CD4-positive, CD25-positive, alpha-beta regulatory T cell (primary cell): Measurements from ENCODE around the gene RASSF1. TPM values are rescaled to one million over a fixed set of nuclear protein-coding genes. Genes with fewer than 3 reads are reported as not detected.

ENCODE experiments used
- ATAC-seq, 2 donors: fragments of 150-1000 bp; cut with Tn5 transposase; one replicate each; pipeline ENCODE4 v1.10.0; 2021; ENCODE audit warnings: low read depth in 2 of 2, moderate number of reproducible peaks in 2 of 2, moderate library complexity in 1 of 2
- DNase-seq, 3 donors: peaks; one replicate each; pipeline versions ENCODE4 v3.0.0 to v3.0.0-alpha.2; 2012 to 2022; ENCODE audit warnings: mixed read lengths in 1 of 3
- H3K27ac ChIP-seq: one replicate; pipeline ENCODE4 v1.7.0; 2013; ENCODE audit warnings: mild to moderate bottlenecking, low read length; ENCODE audit not compliant: insufficient read depth, poor library complexity, severe bottlenecking
- H3K27me3 ChIP-seq: one replicate; pipeline ENCODE4 v1.7.0; 2013; ENCODE audit warnings: low read length; ENCODE audit not compliant: control insufficient read depth, insufficient read depth
- H3K36me3 ChIP-seq: one replicate; pipeline ENCODE4 v1.7.0; 2013; ENCODE audit warnings: mild to moderate bottlenecking, low read length, moderate library complexity; ENCODE audit not compliant: control insufficient read depth, insufficient read depth
- H3K4me1 ChIP-seq: 2 replicates; pipeline ENCODE4 v1.7.0; 2013; ENCODE audit warnings: mild to moderate bottlenecking, low read length; ENCODE audit not compliant: insufficient read depth, control insufficient read depth, poor library complexity, severe bottlenecking
- H3K4me3 ChIP-seq: one replicate; pipeline ENCODE4 v1.7.0; 2013; ENCODE audit warnings: low read depth, mild to moderate bottlenecking, low read length, moderate library complexity
- H3K9me3 ChIP-seq, 2 experiments: 1 replicate in 1 of 2; 2 replicates in 1 of 2; pipeline ENCODE4 v1.7.0; 2013; ENCODE audit warnings: low read length in 2 of 2, mild to moderate bottlenecking in 1 of 2, moderate library complexity in 1 of 2; ENCODE audit not compliant: control insufficient read depth in 2 of 2
- H3K27ac Mint-ChIP-seq, 3 donors: one replicate each; pipeline ENCODE4 v1.8.0; 2020 to 2022; ENCODE audit warnings: mild to moderate bottlenecking in 3 of 3, mixed read lengths in 3 of 3, moderate library complexity in 2 of 3
- H3K27me3 Mint-ChIP-seq: one replicate; pipeline ENCODE4 v1.8.0; 2022; ENCODE audit warnings: mild to moderate bottlenecking, mixed read lengths
- H3K36me3 Mint-ChIP-seq: one replicate; pipeline ENCODE4 v1.8.0; 2020; ENCODE audit warnings: mixed read lengths
- H3K4me1 Mint-ChIP-seq, 4 donors: one replicate each; pipeline ENCODE4 v1.8.0; 2020 to 2022; ENCODE audit warnings: mixed read lengths in 4 of 4, mild to moderate bottlenecking in 1 of 4
- H3K4me3 Mint-ChIP-seq, 4 donors: one replicate each; pipeline ENCODE4 v1.8.0; 2020 to 2022; ENCODE audit warnings: mild to moderate bottlenecking in 4 of 4, mixed read lengths in 4 of 4, moderate library complexity in 3 of 4
- H3K9me3 Mint-ChIP-seq, 7 donors: one replicate each; pipeline ENCODE4 v1.8.0; 2020 to 2022; ENCODE audit warnings: mixed read lengths in 7 of 7, mild to moderate bottlenecking in 3 of 7, moderate library complexity in 2 of 7
- polyA plus RNA-seq, 4 donors: library from polyadenylated mRNA; unstranded; fragments of 300-500 nt; fragmentation: Illumina TruSeq; gene quantifications; one replicate each; pipeline ENCODE4 v1.2.3, GENCODE V29; 2021
- total RNA-seq: library from RNA; stranded (reverse); gene quantifications from one replicate; pipeline ENCODE4 v1.2.3, GENCODE V29; 2022

The RASSF1 gene, protein sequence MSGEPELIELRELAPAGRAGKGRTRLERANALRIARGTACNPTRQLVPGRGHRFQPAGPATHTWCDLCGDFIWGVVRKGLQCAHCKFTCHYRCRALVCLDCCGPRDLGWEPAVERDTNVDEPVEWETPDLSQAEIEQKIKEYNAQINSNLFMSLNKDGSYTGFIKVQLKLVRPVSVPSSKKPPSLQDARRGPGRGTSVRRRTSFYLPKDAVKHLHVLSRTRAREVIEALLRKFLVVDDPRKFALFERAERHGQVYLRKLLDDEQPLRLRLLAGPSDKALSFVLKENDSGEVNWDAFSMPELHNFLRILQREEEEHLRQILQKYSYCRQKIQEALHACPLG
- total RNA-seq (76.0 TPM), polyA plus RNA-seq (10 to 100 TPM; 48.4 to 67.4 (median 54.7) TPM)

DNA sequence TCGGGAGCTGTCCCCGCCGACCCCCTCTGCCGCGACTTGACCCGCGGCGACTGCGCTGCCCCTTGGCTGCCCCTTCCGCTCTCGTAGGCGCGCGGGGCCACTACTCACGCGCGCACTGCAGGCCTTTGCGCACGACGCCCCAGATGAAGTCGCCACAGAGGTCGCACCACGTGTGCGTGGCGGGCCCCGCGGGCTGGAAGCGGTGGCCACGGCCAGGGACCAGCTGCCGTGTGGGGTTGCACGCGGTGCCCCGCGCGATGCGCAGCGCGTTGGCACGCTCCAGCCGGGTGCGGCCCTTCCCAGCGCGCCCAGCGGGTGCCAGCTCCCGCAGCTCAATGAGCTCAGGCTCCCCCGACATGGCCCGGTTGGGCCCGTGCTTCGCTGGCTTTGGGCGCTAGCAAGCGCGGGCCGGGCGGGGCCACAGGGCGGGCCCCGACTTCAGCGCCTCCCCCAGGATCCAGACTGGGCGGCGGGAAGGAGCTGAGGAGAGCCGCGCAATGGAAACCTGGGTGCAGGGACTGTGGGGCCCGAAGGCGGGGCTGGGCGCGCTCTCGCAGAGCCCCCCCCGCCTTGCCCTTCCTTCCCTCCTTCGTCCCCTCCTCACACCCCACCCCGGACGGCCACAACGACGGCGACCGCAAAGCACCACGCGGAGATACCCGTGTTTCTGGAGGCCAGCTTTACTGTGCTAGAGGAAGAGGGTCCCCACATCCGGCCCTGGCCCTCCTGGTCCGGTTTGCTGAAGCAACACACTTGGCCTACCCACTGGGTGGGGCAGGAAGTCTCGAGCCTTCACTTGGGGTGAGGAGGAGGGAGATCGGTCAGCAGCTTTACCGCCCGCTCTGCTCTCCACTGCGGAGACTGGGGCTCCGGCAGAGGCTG is at the start of gene RASSF1:
Gene RASSF1 (minus strand): TSS at position 389 of the 882 bp plus-strand sequence. CDS start 31 bp downstream, at position 358.
- H3K27me3 Mint-ChIP-seq, result no peaks in the 10 kb centered on the region
- peak within 1 kb of the TSS; percentile 90 to 97 (median 94) for H3K4me3 Mint-ChIP-seq
- DNase-seq (peak; percentile 50 to 91 (median 62)), ATAC-seq (peak in 1 of 2 donors; percentile 9)
- no peaks in the 10 kb centered on the region for H3K36me3 Mint-ChIP-seq
- H3K4me1 Mint-ChIP-seq, result peaks cover 20 to 70% (median 37%) of the 10 kb centered on the region in 4 donors
- peak within 1 kb of the TSS; percentile 83 for H3K4me3 ChIP-seq
- peaks cover 69% of the 10 kb centered on the region for H3K4me1 ChIP-seq
- peak within 1 kb of the TSS; percentile 81 for H3K27ac ChIP-seq
- peak within 1 kb of the TSS; percentile 93 to 98 (median 93) for H3K27ac Mint-ChIP-seq
- peaks cover 0 to 3% (median 0%) of the 10 kb centered on the region in 7 donors for H3K9me3 Mint-ChIP-seq
- H3K27me3 ChIP-seq, result no peaks in the 10 kb centered on the region
- H3K9me3 ChIP-seq, result no peaks in the 10 kb centered on the region
- no peaks in the 10 kb centered on the region for H3K36me3 ChIP-seq

GRCh38 chr3:50389414-50389767 is 48.8 kb upstream of the RASSF1 start:
- H3K4me3 Mint-ChIP-seq, result no peak overlapping the region
- H3K27me3 Mint-ChIP-seq, result no peaks in the 10 kb centered on the region
- no peak overlapping the region for H3K27ac Mint-ChIP-seq
- H3K36me3 Mint-ChIP-seq, result no peaks in the 10 kb centered on the region
- H3K4me1 Mint-ChIP-seq, result peaks cover 0 to 2% (median 0%) of the 10 kb centered on the region in 4 donors
- Histone ChIP-seq H3K9me3 (no peaks in the 10 kb centered on the region), H3K27ac (no peak overlapping the region), H3K36me3 (no peaks in the 10 kb centered on the region), H3K4me3 (no peak overlapping the region), H3K4me1 (no peaks in the 10 kb centered on the region), H3K27me3 (no peaks in the 10 kb centered on the region)
- ATAC-seq, result no peak
- no peak for DNase-seq
- no peaks in the 10 kb centered on the region for H3K9me3 Mint-ChIP-seq

- no peak for DNase-seq
- no peak overlapping the region for H3K27ac ChIP-seq
- no peaks in the 10 kb centered on the region for H3K36me3 ChIP-seq
- no peaks in the 10 kb centered on the region for H3K27me3 Mint-ChIP-seq
- H3K4me1 Mint-ChIP-seq, result peaks cover 0 to 2% (median 0%) of the 10 kb centered on the region in 4 donors
- H3K27me3 ChIP-seq, result no peaks in the 10 kb centered on the region
- no peaks in the 10 kb centered on the region for H3K9me3 Mint-ChIP-seq
- H3K9me3 ChIP-seq, result no peaks in the 10 kb centered on the region
- H3K4me3 Mint-ChIP-seq, result no peak overlapping the region
- H3K27ac Mint-ChIP-seq, result no peak overlapping the region
- ATAC-seq, result no peak
- no peaks in the 10 kb centered on the region for H3K36me3 Mint-ChIP-seq
- H3K4me1 ChIP-seq, result no peaks in the 10 kb centered on the region
- no peak overlapping the region for H3K4me3 ChIP-seq
These were observed 48.2 kb upstream of the RASSF1 start for GRCh38 chr3:50388720-50389413.

DNA sequence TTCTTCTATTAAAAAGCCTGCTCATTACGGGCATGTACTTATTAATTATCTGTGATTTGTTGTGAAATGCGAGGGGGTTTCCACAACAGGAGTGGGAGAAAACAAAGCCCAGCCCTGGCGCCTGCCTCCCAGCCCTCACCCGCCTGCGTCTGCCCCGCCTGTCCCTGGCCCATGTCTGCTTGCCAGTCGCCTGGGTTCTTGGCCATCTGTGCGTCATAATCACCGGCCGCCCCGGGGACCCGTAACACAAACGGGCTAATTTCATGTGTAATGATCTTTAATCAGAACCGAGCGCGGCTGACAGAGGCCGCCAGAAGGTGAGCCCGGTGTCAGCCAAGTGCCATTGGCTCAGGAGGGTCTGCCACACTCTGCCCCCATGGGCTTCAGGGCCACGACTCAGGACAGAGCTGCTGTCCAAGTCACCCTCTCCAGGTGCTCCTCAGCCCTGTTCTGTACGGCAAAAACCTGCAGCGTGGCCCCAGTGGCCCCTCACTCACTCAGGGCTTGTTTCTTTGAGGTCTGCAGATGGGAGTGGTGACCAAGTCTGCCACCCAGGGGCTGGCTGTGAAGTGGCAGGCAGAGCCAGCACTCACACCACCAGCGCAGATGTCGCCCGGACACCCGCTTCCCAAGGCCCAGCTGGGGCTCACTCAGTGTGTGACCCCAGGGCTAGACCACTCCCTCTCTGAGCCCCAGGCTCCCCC is 47.5 kb upstream of the RASSF1 start:
- H3K4me3 ChIP-seq, result no peak overlapping the region
- H3K4me1 Mint-ChIP-seq, result peaks cover 0 to 2% (median 0%) of the 10 kb centered on the region in 4 donors
- no peak overlapping the region for H3K4me3 Mint-ChIP-seq
- H3K27ac ChIP-seq, result no peak overlapping the region
- no peak overlapping the region for H3K27ac Mint-ChIP-seq
- H3K36me3 Mint-ChIP-seq, result no peaks in the 10 kb centered on the region
- H3K36me3 ChIP-seq, result no peaks in the 10 kb centered on the region
- no peaks in the 10 kb centered on the region for H3K27me3 ChIP-seq
- H3K27me3 Mint-ChIP-seq, result no peaks in the 10 kb centered on the region
- no peaks in the 10 kb centered on the region for H3K4me1 ChIP-seq
- H3K9me3 ChIP-seq, result no peaks in the 10 kb centered on the region
- DNase-seq (no peak), ATAC-seq (no peak)
- no peaks in the 10 kb centered on the region for H3K9me3 Mint-ChIP-seq

GRCh38 chr3:50385754-50386153 is 45.1 kb upstream of the RASSF1 start:
- H3K4me3 Mint-ChIP-seq, result peak overlapping the region in 1 of 4 donors; percentile 27
- no peaks in the 10 kb centered on the region for H3K27me3 ChIP-seq
- H3K9me3 Mint-ChIP-seq, result no peaks in the 10 kb centered on the region
- H3K27me3 Mint-ChIP-seq, result peaks cover 5% of the 10 kb centered on the region
- no peak overlapping the region for H3K27ac ChIP-seq
- H3K4me3 ChIP-seq, result no peak overlapping the region
- no peaks in the 10 kb centered on the region for H3K9me3 ChIP-seq
- no peaks in the 10 kb centered on the region for H3K36me3 Mint-ChIP-seq
- ATAC-seq (no peak), DNase-seq (no peak)
- no peak overlapping the region for H3K27ac Mint-ChIP-seq
- no peaks in the 10 kb centered on the region for H3K4me1 ChIP-seq
- H3K36me3 ChIP-seq, result no peaks in the 10 kb centered on the region
- no peaks in the 10 kb centered on the region for H3K4me1 Mint-ChIP-seq

GRCh38 chr3:50383750-50384149 is 43.1 kb upstream of the RASSF1 start:
- ATAC-seq (no peak), DNase-seq (no peak)
- no peaks in the 10 kb centered on the region for H3K4me1 Mint-ChIP-seq
- H3K9me3 Mint-ChIP-seq, result no peaks in the 10 kb centered on the region
- H3K27me3 ChIP-seq, result no peaks in the 10 kb centered on the region
- no peak overlapping the region for H3K4me3 Mint-ChIP-seq
- no peak overlapping the region for H3K4me3 ChIP-seq
- no peaks in the 10 kb centered on the region for H3K36me3 Mint-ChIP-seq
- peak overlapping the region in 1 of 3 donors; percentile 13 for H3K27ac Mint-ChIP-seq
- no peaks in the 10 kb centered on the region for H3K36me3 ChIP-seq
- no peaks in the 10 kb centered on the region for H3K9me3 ChIP-seq
- no peaks in the 10 kb centered on the region for H3K4me1 ChIP-seq
- peaks cover 5% of the 10 kb centered on the region for H3K27me3 Mint-ChIP-seq
- H3K27ac ChIP-seq, result no peak overlapping the region

DNA sequence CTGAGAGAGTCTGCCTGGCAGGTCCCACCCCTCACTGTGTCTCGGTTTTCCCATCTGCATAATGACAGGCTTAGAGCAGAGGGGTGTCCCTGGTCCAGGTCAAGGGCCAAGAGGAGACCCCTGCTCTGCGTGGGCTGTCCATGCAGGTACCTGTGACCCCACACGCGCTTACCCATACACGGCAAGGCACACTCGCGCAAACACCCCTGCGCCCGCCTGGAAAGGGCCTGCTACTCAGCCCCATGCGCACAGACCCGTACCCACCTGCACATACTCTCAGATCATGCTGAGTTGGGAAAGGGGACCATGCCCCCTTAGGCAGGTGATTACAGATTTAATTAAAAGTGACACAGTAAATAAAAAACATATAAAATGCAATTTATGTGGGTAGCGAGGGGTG is 42.1 kb upstream of the RASSF1 start:
- no peak for ATAC-seq
- no peaks in the 10 kb centered on the region for H3K4me1 Mint-ChIP-seq

More for the DNA sequence above, 42.1 kb upstream of the RASSF1 start:
- Histone ChIP-seq H3K36me3 (no peaks in the 10 kb centered on the region), H3K27me3 (no peaks in the 10 kb centered on the region), H3K4me3 (no peak overlapping the region), H3K4me1 (no peaks in the 10 kb centered on the region), H3K9me3 (no peaks in the 10 kb centered on the region), H3K27ac (no peak overlapping the region)
- peaks cover 5% of the 10 kb centered on the region for H3K27me3 Mint-ChIP-seq
- H3K36me3 Mint-ChIP-seq, result no peaks in the 10 kb centered on the region
- no peak for DNase-seq
- no peaks in the 10 kb centered on the region for H3K9me3 Mint-ChIP-seq
- no peak overlapping the region for H3K27ac Mint-ChIP-seq
- H3K4me3 Mint-ChIP-seq, result no peak overlapping the region
